HG02885 (cell line): Measurements from ENCODE around the gene UCP2.
"Not testable (repeated sequence)": the region's sequence is repeated elsewhere in the genome, so short reads cannot be mapped to it uniquely, and the experiment has no call there.

ENCODE experiments used
- ATAC-seq: cut with Tn5 transposase; IDR thresholded peaks from one replicate; pipeline ENCODE4 v1.9.1; 2021; ENCODE audit warnings: mild to moderate bottlenecking; ENCODE audit not compliant: unreplicated experiment, poor library complexity

The UCP2 gene

DNA sequence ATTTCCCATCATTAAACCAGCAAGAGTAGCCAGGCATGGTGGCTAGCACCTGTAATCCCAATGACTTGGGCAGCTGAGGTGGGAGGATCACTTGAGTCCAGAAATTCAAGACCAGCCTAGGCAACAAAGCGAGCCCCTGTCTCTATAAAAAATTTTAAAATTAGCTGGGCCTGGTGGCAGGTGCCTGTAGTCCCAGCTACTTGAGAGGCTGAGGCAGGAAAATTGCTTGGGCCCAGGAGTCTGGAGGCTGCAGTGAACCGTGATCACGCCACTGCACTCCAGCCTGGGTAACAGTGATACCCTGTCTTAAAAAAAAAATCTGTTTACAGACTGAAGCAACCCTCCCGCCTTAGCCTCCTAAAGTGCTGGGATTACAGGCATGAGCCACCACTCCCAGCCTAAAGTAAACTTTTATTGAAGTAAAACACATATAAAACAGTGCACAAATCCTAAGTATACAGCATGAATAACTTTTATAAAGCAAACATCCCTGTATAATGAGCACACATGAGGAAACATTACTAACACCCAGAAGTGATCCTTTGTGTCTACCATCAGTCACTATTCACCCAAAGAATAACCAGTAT is 13.6 kb upstream of the UCP2 start:
- no peak for ATAC-seq

- ATAC-seq, result peak; percentile 53
These were observed 13.1 kb upstream of the UCP2 start for GRCh38 chr11:73995731-73996130.

DNA sequence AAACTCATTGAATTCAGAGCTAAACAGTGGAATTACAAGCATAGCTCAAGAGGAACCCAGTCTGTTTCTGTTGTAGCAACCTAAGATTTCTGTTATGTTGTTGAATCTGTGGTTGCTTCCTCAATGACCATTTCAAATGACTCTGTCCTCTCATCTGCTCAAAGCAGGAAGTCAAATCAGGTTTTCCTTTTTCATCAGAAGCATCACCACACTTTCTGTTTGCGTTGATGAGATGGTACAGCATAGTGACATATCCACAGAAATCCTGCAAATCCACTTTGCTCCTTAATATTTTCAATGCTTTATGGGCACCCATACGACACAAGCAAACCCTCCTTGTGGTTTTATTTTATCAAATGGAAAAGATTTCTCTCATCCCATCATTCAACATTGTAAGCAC is 12.6 kb upstream of the UCP2 start:
- ATAC-seq, result no peak

GRCh38 chr11:73991471-73992006 is 8.9 kb upstream of the UCP2 start:
- no peak for ATAC-seq

DNA sequence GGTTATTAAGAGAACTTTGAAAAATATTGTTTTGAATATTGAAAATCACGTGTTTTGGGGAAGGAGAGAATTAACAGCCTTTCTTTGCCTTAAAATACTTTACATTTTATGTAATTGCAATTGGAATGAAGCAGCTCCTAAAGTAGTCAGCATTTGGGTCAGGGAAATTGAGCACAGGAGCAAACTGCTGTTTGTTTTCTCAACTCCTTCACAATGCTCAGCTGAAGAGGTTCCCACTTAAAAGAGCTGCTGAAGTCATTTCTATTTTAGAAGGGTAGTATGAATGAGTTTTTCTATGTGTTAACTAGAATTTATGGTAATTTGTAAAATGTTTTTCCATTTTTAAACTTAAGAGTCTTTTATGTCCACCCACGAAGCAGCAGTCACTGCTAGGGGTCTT is 8.1 kb upstream of the UCP2 start:
- ATAC-seq, result no peak

- no peak for ATAC-seq
These were observed 6.5 kb upstream of the UCP2 start for GRCh38 chr11:73989156-73989555.

DNA sequence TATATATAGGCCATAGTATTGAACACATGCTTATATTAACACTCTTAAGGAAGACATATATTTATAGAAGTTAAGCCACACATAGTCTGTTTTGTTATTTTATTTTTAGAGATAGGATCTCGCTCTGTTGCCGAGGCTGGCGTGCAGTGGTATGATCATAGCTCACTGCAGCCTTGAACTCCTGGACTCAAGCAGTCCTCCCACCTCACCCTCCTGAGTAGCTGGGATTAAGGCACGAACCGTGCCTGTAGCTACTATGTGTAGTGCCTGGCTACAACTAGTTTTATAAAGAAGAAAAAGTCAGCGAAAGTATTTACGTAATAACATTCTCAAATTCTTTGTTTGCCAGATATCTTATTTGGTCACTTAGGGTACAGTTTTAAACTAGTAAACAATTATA is 5.6 kb upstream of the UCP2 start:
- ATAC-seq, result no peak

GRCh38 chr11:73985661-73986060 is 3.0 kb upstream of the UCP2 start:
- not testable (repeated sequence) for ATAC-seq

GRCh38 chr11:73983741-73984538 is 1.3 kb upstream of the UCP2 start:
- no peak for ATAC-seq

DNA sequence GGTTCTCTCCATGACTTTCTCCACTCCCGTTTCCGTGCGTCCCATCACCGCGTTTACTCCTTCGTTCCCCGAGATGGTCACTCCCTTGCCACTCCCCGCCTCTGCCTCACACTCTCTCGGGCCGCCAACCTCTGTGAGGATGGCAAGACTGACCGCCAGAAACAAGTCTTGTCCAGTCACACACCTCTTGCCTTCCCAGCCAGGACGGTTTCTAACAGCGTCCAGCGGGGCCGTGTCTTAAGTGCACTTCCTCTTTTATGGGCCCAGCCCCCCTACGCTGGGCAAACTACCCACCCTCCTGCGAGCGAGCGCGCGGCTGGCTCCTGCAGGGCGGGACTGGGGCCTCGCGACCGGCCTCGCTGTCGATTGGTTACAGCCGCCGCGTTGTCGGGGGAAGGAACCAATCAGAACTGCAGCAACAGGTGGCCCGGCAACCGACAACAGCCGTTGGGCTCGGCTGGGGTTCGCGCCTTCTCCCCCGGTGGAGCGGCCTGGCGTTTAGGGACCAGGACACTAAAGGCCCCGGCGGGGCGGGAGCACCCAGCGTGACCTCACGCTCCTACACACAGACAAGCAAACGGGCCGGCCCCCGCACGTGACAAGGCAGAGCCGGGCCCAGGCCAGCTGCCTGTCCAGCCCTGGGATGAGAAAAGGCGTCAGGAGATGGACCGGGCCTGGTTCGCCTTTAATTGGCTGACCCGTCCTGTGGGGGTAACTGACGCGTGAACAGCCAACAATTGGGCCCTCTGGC is 522 bp upstream of the UCP2 start:
- peak; percentile 80 for ATAC-seq

DNA sequence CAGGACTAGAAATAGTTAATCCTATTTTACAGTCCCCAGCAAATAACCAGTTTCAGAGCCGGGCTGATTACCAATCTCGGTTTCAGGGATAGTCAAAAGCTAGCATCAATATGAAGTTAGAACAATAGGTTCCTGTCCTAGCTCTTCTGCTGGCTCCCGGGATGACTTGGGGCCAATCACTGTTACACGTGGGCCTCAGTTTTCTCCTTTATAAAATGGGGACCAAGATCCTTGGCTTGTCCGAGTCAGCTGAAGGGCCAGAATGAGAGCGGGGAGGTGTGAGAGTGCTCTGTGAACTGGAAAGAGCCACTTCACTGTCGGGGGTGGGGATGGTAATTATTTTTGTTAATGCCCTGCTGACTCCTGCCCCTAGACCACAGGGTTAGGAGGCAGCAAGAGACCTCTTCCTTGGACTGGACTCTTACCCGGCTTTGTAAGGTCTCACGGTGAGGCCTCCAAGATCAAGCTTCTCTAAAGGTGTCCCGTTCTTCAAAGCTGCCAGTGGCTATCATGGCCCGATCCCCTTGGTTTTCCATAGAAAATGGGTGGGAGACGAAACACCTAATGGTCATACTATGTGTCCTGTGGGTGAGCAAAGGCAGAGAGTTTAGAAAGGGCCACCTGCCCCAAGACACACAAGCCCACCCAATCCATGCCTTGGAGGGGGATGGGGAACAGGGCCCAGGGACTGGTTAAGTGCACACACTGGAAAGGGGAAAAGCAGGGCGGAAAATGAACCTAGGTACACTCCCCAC is 1.4 kb downstream of the UCP2 start:
- ATAC-seq, result no peak

DNA sequence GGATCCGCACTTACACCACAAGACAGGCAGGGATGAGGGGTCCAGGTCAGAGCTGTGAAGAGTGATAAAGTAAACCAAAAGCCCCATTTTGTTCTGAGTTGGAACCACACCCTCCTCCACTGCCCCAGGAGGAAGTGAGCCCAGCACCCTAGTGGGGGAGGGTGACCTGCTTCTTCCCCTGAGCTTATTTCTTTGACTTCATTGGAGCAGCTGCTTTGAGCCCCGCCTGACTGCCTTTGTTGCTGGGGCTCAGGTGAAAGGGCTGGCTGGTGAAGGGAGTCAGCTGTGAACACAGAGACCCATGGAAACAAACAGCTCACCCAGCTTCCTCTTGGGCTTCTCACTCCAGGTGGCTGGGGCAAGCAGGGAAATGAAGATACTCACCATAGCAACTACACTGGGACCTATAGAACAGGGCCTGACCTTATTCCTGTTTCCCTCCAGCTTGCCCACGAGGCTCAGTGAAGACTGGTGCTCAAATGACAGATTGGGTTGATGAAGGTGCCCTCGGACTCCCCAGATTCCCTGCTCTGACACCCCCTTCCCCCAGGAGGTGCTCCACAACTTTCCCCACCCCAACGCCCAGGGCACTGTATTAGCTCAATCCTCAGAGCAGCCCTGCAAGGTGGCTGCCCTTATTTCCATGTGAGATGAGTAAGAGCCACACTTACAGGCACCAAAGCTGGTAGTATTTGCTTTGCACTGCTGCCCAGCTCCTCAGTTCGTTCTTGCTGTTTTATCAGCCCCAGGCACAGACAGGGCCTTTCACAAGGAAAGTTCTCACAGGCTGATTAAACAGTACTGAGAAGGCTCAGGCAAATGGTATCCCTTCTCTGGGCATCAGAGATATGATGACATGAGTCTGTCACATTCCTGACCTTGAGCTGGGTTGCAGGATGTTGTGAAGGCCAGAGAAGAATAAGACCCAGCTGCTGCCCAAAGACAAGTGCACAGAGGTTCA is 2.4 kb downstream of the UCP2 start:
- peak; percentile 39 for ATAC-seq

DNA sequence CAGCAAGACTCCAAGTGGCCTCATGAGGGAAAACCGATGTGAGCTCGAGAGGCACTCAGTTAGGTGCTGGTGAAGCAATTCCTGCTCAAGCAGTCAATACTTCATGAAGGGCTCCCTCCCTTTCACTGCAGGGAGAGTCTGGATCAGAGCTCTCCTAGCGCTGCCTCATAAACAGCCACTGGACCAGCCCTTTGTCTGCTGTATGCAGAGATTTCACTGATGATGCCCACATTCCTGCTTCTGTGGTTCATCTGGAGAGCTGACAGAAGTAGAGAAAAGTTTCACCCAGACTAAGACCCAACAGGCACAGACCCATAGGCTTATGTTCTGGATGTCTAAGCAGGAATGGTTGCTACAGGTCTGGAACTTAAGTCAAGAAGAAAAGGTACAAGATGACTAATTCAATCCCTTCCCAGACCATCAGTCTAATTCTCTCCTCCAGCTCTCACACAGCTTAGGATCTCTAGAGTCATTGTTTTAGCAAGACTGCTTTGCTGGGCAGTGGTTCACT is 4.0 kb downstream of the UCP2 start:
- ATAC-seq, result no peak

DNA sequence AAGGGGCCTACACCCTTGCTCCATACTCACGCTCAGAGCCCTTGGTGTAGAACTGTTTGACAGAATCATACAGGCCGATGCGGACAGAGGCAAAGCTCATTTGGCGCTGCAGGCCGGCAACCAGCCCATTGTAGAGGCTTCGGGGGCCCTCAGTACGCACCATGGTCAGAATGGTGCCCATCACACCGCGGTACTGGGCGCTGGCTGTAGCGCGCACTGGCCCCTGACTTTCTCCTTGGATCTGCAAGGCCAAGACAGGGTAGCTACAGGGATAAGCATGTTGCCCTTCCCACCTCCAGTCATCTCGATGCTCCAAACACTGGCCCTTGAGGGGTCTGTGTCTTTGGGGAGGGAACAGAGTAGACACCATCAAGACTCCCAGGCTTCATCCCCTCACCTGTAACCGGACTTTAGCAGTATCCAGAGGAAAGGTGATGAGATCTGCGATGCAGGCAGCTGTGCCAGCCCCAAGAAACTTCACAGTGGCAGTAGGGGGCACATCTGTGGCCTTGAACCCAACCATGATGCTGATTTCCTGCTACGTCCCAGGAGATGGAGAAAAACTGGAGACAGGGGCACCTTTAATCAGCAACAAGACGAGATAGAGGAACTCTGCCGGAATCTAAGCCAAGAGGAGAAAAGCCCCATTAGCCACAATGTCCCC is 4.7 kb downstream of the UCP2 start:
- no peak for ATAC-seq

DNA sequence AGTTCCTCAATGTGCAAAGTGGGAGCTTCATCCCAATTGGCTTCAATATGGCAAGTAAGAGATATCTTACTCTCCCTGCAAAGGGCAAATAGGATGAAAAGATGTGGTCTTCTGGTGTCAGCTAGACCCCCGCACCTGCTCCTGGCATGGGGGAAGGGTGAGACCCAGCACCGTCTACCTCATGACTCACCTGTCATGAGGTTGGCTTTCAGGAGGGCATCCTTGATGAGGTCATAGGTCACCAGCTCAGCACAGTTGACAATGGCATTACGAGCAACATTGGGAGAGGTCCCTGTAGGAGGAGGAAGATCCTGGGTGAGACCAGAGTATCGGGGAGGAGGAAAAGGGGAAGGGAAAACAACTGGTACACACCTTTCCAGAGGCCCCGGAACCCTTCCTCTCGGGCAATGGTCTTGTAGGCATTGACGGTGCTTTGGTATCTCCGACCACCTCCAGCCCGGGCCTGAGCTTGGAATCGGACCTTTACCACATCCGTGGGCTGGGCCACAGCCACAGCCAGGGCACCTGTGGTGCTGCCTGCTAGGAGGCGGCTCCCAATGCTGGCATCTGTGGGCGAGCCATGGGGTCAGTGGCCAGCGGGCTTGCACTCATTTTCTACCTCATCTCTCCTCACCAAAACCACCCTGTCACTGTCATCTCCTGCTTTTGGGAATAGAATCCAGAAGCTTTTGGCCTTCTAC is 6.0 kb downstream of the UCP2 start:
- ATAC-seq, result no peak

- ATAC-seq, result no peak
These were observed 7.2 kb downstream of the UCP2 start for GRCh38 chr11:73975479-73975757.

DNA sequence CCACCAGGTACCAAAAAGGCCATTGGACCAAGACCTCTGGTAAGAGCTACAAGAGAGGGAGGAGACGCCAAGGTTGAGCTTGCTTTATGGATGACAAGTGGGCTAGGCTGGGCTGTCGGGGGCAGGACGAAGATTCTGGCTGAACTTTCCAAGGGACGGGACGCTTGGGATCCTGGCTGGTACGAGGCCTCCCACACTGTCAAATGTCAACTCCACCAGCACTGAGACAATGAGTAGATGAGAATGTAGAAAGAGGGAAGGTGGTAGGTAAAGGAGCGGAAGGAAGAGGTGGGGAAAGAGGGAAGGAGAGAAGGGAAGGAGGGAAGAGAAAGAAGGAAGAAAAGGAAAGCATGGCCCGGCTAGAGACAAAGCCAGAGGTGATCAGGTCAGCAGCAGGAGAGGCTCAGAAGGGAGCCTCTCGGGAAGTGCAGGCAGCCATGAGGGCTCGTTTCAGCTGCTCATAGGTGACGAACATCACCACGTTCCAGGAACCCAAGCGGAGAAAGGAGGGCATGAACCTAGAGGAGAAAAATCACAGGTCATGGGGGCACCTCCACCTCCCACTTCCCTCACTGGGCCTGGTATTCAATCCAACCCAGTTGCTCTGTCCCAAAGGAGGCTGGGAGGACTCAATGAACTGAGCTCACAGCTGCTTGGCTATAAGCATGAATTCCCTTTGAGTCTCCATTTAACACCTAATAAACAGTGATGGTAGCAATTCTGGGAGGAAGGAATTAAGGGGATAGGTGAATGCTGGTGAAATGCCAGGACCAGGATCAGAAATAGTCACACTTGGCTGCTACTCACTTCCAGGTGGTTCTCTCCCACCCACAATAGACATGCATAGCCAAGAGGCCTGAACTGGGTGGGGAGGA is 7.8 kb downstream of the UCP2 start:
- no peak for ATAC-seq
